Gastroesophageal sphincter (tissue), 3 donors: ENCODE data around the gene KRTAP15-1.

Experiments
- CTCF ChIP-seq, 4 experiments: fragments of 200-600 bp in 2 of 4; fragments of 450-650 bp in 2 of 4; sonication (generic) in 1 of 4; IDR thresholded peaks; one replicate each; pipeline ENCODE4 v1.5.1; 2017 to 2019; ENCODE audit warnings: antibody characterized with exemption in 4 of 4, mild to moderate bottlenecking in 2 of 4, moderate library complexity in 2 of 4
- EP300 ChIP-seq: sonication (generic); formaldehyde crosslinking; IDR thresholded peaks from one replicate; pipeline ENCODE4 v1.6.1; 2017; ENCODE audit warnings: antibody characterized with exemption, mild to moderate bottlenecking
- POLR2A ChIP-seq, 2 donors: fragments of 450-650 bp; IDR thresholded peaks; one replicate each; pipeline ENCODE4 v1.6.1; 2017; ENCODE audit warnings: antibody characterized with exemption in 2 of 2, mild to moderate bottlenecking in 2 of 2, moderate library complexity in 1 of 2
- POLR2AphosphoS5 ChIP-seq: sonication (generic); formaldehyde crosslinking; IDR thresholded peaks from one replicate; pipeline ENCODE4 v1.6.1; 2017; ENCODE audit warnings: antibody characterized with exemption

- TF ChIP-seq CTCF (IDR thresholded peaks at IDR 0.05), result no peak
- TF ChIP-seq EP300, result no peak
- TF ChIP-seq POLR2AphosphoS5, result no peak
- TF ChIP-seq POLR2A (IDR thresholded peaks at IDR 0.05), result no peak
These were observed 24.1 kb upstream of the KRTAP15-1 start for GRCh38 chr21:30415993-30416392.
